Hepatocyte (in vitro differentiated cells): Measurements from ENCODE around the gene PSMD11.
"Not testable (repeated sequence)": the region's sequence is repeated elsewhere in the genome, so short reads cannot be mapped to it uniquely, and the experiment has no call there.

Source experiments
- EZH2 ChIP-seq: fragments of 200-600 bp; sonication (generic); IDR thresholded peaks from 2 replicates; pipeline ENCODE4 v1.6.1; 2016; ENCODE audit warnings: antibody characterized with exemption, mild to moderate bottlenecking, borderline replicate concordance
- TF ChIP-seq, protein P1 (sequence below): fragments of 200-600 bp; sonication (generic); IDR thresholded peaks from 2 replicates; pipeline ENCODE4 v1.5.1; 2016; ENCODE audit warnings: antibody characterized with exemption, mild to moderate bottlenecking; ENCODE audit not compliant: poor library complexity

- TF ChIP-seq EZH2: not testable (repeated sequence)
- TF ChIP-seq, protein P1, sequence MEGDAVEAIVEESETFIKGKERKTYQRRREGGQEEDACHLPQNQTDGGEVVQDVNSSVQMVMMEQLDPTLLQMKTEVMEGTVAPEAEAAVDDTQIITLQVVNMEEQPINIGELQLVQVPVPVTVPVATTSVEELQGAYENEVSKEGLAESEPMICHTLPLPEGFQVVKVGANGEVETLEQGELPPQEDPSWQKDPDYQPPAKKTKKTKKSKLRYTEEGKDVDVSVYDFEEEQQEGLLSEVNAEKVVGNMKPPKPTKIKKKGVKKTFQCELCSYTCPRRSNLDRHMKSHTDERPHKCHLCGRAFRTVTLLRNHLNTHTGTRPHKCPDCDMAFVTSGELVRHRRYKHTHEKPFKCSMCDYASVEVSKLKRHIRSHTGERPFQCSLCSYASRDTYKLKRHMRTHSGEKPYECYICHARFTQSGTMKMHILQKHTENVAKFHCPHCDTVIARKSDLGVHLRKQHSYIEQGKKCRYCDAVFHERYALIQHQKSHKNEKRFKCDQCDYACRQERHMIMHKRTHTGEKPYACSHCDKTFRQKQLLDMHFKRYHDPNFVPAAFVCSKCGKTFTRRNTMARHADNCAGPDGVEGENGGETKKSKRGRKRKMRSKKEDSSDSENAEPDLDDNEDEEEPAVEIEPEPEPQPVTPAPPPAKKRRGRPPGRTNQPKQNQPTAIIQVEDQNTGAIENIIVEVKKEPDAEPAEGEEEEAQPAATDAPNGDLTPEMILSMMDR: not testable (repeated sequence)
Observed at GRCh38 chr17:32450379-32450778, 6.1 kb downstream of the PSMD11 start.
